Activated T-cell treated with anti-CD3 and anti-CD28 coated beads, Interleukin-2, amount 50 U/mL, for 4 hours (primary cell): ENCODE results near the gene USP31. TPM values are rescaled to one million over a fixed set of nuclear protein-coding genes. Genes with fewer than 3 reads are reported as not detected.

Experiments used
- ATAC-seq, 2 donors: fragments of 200-7000 bp; cut with Tn5 transposase; one replicate each; pipeline ENCODE4 v1.10.0; 2021
- DNase-seq: peaks from one replicate; pipeline ENCODE4 v3.0.0-alpha.2; 2020
- H3K27me3 Mint-ChIP-seq: one replicate; pipeline ENCODE4 v1.8.0; 2021; ENCODE audit warnings: low read depth, mixed read lengths
- H3K36me3 Mint-ChIP-seq: one replicate; pipeline ENCODE4 v1.8.0; 2022; ENCODE audit warnings: mixed read lengths; ENCODE audit not compliant: insufficient read depth
- H3K4me1 Mint-ChIP-seq: one replicate; pipeline ENCODE4 v1.8.0; 2021; ENCODE audit warnings: low read depth, mixed read lengths
- H3K4me3 Mint-ChIP-seq: one replicate; pipeline ENCODE4 v1.8.0; 2021; ENCODE audit warnings: mild to moderate bottlenecking, moderate library complexity, mixed read lengths
- H3K9me3 Mint-ChIP-seq: one replicate; pipeline ENCODE4 v1.8.0; 2021; ENCODE audit warnings: mixed read lengths
- total RNA-seq, 3 donors: library from RNA; stranded (reverse); gene quantifications; one replicate each; pipeline ENCODE4 v1.2.1, GENCODE V29; 2021

The USP31 gene
- total RNA-seq, 3 donors from 2014 or later: 11.3 to 11.9 (median 11.4) TPM

DNA sequence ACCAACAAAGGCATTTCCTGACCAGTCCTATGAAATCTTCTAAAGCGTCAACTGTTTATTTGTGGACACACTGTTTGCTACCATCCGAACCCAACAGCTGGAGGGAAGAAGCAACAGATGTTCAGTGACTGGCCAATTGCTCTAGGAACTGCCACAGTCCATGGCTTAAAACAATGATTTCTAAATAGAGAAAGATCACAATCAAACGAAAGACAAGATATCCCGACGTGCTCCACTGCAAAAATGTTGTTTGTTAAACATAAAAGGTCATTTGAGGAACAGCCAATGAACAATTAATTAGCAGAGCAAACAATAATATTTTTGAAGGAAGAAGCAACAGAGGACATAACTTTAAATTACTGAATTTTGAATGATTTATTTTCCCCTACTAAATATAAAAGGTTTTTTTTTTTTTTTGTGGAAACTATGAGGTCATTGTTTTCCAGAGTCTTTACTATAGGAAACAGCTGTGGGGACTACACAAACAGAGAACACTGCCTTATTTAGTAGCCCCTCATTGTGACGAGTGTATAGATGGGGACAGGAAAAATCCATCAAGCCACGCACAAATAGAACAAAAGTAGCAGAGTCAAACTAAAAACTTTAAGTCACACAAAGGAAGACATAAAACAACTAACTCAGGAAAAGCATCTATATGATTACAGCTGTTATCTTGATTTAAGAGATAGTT, 17.2 kb downstream of the USP31 start:
- H3K9me3 Mint-ChIP-seq: peaks cover 6% of the 10 kb centered on the region
- no peak overlapping the region for H3K4me3 Mint-ChIP-seq
- H3K4me1 Mint-ChIP-seq: peaks cover 7% of the 10 kb centered on the region
- H3K27me3 Mint-ChIP-seq: no peaks in the 10 kb centered on the region
- peaks cover 5% of the 10 kb centered on the region for H3K36me3 Mint-ChIP-seq
- DNase-seq (no peak), ATAC-seq (no peak)

DNA sequence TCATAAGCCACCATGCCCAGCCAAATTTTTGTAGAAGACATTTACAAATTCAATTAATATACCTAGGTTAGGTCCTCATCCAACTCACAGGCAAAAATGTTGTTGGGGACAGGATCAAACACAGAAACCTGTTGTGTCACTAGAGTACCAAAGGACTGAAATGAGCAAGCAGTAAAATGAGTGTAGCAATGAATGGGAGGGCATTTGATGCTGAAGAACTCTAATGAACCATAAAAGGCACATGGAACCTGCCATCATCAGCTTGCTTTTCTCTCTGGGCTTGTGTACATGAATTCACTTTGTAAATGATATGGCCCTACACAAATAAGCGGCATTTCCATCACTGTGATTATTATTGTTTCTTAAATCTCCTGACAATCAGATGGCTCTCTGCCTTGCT, 17.8 kb downstream of the USP31 start:
- ATAC-seq (no peak), DNase-seq (no peak)
- Mint-ChIP-seq H3K4me1 (peaks cover 7% of the 10 kb centered on the region), H3K9me3 (peaks cover 6% of the 10 kb centered on the region), H3K36me3 (peaks cover 3% of the 10 kb centered on the region), H3K4me3 (no peak overlapping the region), H3K27me3 (no peaks in the 10 kb centered on the region)

DNA sequence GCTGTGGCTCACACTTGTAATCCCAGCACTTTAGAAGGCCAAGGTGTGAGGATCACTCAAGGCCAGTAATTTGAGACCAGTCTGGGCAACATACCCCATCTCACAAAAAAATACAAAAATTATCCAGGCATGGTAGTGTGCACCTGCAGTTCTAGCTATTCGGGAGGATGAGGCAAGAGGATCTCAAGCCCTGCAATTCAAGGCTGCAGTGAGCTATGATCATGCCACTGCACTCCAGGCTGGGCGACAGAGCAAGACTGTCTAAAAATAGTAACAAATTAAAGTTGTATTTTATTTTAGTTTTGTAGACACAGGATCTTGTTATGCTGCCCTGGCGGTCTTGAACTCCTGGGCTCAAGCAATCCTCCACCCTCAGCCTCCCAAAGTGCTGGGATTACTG, 18.2 kb downstream of the USP31 start:
- peaks cover 5% of the 10 kb centered on the region for H3K9me3 Mint-ChIP-seq
- no peak for DNase-seq
- H3K4me3 Mint-ChIP-seq: no peak overlapping the region
- peaks cover 7% of the 10 kb centered on the region for H3K4me1 Mint-ChIP-seq
- no peak for ATAC-seq
- H3K36me3 Mint-ChIP-seq: peaks cover 2% of the 10 kb centered on the region
- no peaks in the 10 kb centered on the region for H3K27me3 Mint-ChIP-seq

DNA sequence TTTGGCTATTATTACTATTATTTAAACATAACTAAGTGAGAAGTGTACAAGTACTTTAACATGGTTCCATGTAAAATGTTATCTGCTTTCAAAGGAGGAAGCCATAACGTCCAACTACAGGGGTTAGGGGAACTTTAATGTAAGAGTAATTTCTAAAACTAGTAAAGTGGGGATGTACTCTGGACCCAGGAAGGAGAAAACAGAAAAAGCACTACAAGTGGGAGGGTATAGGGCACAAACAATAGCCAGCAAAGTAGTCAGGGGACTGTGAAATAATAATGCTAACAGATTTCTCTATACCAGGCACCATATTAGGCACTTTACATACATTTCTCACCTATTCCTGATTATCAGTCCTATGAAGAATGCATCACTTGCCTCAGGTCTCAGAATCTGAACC, 19.6 kb downstream of the USP31 start:
- DNase-seq (no peak), ATAC-seq (no peak)
- Mint-ChIP-seq H3K4me1 (peaks cover 7% of the 10 kb centered on the region), H3K36me3 (no peaks in the 10 kb centered on the region), H3K27me3 (no peaks in the 10 kb centered on the region), H3K4me3 (no peak overlapping the region), H3K9me3 (no peaks in the 10 kb centered on the region)

DNA sequence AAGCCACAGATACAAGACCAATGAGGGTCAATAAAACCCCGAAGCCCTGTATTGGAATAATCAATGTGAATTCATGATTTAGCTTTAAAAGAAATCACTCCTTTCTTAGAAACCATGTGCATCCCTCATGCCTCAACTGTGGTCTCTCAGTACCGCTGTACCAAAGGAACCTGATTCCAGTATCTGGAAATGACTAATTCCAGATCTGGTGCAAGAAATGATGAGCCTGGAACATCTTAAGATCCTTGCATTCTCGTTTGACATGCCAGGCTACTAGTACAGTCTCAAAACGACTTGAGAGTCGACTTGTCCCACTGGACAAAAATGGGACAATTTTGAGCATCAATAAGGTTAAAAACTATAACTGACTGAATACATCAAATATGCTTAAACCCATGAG, 21.2 kb downstream of the USP31 start:
- no peak for ATAC-seq
- peaks cover 12% of the 10 kb centered on the region for H3K4me1 Mint-ChIP-seq

DNA sequence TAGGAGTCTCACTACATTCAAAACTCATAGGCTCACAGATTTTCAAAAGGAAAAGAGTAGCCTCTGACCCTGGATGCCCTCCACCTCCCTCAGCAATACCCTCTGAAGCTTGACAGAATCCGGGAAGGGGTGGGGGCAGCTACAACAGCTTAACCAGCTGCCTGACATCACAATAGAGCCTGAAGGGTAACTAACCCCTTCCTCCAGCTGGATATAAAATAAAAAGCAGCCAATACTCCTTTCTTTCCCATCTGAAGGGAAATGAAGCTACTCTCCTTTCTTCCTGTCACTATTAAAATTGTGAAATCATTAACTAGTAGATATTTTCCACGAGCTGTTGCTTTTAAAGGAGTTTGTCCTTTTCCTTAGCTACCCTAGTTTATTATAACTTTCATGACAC, 24.0 kb downstream of the USP31 start:
- no peaks in the 10 kb centered on the region for H3K27me3 Mint-ChIP-seq
- no peaks in the 10 kb centered on the region for H3K36me3 Mint-ChIP-seq
- ATAC-seq (no peak), DNase-seq (no peak)
- H3K9me3 Mint-ChIP-seq: no peaks in the 10 kb centered on the region
- peaks cover 17% of the 10 kb centered on the region for H3K4me1 Mint-ChIP-seq
- H3K4me3 Mint-ChIP-seq: no peak overlapping the region

More for the DNA sequence above, 21.2 kb downstream of the USP31 start:
- Mint-ChIP-seq H3K27me3 (no peaks in the 10 kb centered on the region), H3K4me3 (no peak overlapping the region), H3K9me3 (no peaks in the 10 kb centered on the region), H3K36me3 (no peaks in the 10 kb centered on the region)
- no peak for DNase-seq

DNA sequence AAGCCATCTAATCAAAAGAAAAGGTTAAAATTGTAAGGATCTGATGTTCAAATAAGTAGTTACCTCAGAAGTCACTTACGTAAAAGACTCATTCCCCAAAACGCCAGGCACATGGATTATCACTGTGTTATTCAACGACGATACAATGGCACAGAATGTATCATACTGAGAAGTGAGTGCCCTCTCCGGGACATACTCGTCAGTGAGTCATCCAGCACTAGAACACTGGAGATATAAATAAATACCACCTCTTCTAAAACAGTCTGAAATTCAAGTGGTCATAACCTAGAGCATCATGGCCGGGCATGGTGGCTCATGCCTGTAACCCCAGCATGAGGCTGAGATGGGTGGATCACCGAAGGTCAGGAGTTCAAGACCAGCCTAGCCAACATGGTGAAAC, 24.9 kb downstream of the USP31 start:
- peaks cover 17% of the 10 kb centered on the region for H3K4me1 Mint-ChIP-seq
- no peak overlapping the region for H3K4me3 Mint-ChIP-seq
- no peak for DNase-seq
- H3K9me3 Mint-ChIP-seq: no peaks in the 10 kb centered on the region
- ATAC-seq: peak in 1 of 2 donors; percentile 37
- H3K36me3 Mint-ChIP-seq: peaks cover 2% of the 10 kb centered on the region
- H3K27me3 Mint-ChIP-seq: no peaks in the 10 kb centered on the region

DNA sequence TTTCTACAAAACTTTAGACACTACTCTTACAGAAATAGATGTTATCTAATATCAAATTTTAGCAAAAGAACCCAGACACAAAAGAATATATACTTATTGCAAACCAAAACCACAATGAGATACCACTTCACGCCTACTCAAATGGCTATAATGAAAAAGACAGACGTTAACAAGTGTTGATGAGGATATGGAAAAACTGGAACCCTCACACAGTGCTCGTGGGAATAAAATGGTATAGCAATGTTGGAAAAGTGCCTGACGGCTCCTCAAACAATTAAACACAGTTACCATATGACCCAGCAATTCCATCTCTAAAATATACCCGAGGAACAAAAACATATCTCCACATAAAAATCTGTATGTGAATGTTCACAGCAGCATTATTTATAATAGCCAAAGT, 27.1 kb downstream of the USP31 start:
- no peak overlapping the region for H3K4me3 Mint-ChIP-seq

DNA sequence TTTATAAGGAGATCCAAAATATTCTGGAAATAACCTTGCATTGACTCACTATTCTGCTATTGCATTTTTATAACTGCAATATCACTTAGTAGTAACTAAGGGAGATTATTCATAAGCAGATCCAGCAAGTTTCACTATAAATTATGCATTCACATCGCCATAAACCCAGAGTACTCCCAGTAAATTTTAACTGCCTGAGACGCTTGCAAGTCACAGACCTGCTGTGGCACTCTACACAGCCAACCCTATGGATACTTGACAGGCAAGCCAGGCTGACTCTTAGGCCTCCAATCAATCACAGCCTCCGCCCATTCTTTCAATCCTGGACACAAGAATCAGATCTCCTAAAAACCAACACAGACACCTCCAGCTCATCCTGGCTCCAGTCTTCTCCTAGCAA, 28.2 kb downstream of the USP31 start:
- H3K27me3 Mint-ChIP-seq: no peaks in the 10 kb centered on the region
- DNase-seq (no peak), ATAC-seq (no peak)
- H3K4me1 Mint-ChIP-seq: peaks cover 17% of the 10 kb centered on the region
- peaks cover 2% of the 10 kb centered on the region for H3K36me3 Mint-ChIP-seq
- H3K9me3 Mint-ChIP-seq: no peaks in the 10 kb centered on the region
- H3K4me3 Mint-ChIP-seq: no peak overlapping the region

More for the DNA sequence above, 27.1 kb downstream of the USP31 start:
- Mint-ChIP-seq H3K4me1 (peaks cover 17% of the 10 kb centered on the region), H3K9me3 (no peaks in the 10 kb centered on the region), H3K27me3 (no peaks in the 10 kb centered on the region), H3K36me3 (peaks cover 2% of the 10 kb centered on the region)
- DNase-seq (no peak), ATAC-seq (no peak)

DNA sequence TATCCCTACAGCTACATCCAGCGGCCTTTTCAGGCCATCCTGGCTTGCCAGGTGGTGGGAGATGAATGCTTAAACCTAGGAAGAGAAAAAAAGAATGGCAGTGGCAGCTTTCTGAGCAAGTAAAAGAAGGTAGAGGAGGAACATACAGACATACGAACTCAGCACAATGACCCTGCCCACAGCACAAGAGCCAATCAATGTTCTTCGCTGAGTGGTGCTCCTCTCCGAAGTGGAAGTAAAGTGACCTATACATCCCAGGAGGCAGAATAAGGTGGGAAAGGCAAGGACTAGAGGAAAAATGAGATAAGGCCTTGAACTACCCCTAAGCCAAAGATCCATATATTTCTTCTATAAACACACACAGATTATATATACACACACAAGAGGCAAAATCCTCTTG, 28.7 kb downstream of the USP31 start:
- H3K36me3 Mint-ChIP-seq: peaks cover 2% of the 10 kb centered on the region
- peaks cover 17% of the 10 kb centered on the region for H3K4me1 Mint-ChIP-seq
- H3K27me3 Mint-ChIP-seq: no peaks in the 10 kb centered on the region
- no peaks in the 10 kb centered on the region for H3K9me3 Mint-ChIP-seq
- DNase-seq (no peak), ATAC-seq (no peak)
- H3K4me3 Mint-ChIP-seq: no peak overlapping the region

DNA sequence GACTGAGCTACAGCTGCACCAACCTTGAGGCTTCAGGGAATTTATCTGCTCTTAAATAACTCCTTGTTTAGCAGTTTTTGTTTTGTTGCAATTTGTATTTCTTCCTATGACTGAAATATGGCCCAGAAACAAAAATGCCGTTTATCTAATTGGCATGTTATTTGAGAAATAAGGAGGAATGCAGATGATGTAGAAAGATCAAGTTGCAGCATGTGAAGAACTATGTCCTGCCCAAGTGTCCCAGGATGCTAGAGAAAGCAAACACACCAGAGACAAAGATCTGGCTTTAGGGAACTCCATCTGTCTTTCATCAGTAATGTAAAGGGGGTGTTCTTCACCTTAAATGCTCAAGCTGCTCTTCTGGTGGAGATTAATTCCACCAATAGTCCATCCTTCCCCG, 29.7 kb downstream of the USP31 start:
- H3K27me3 Mint-ChIP-seq: no peaks in the 10 kb centered on the region
- H3K4me3 Mint-ChIP-seq: no peak overlapping the region
- H3K4me1 Mint-ChIP-seq: peaks cover 17% of the 10 kb centered on the region
- no peak for DNase-seq
- no peaks in the 10 kb centered on the region for H3K9me3 Mint-ChIP-seq
- no peak for ATAC-seq
- H3K36me3 Mint-ChIP-seq: peaks cover 2% of the 10 kb centered on the region

DNA sequence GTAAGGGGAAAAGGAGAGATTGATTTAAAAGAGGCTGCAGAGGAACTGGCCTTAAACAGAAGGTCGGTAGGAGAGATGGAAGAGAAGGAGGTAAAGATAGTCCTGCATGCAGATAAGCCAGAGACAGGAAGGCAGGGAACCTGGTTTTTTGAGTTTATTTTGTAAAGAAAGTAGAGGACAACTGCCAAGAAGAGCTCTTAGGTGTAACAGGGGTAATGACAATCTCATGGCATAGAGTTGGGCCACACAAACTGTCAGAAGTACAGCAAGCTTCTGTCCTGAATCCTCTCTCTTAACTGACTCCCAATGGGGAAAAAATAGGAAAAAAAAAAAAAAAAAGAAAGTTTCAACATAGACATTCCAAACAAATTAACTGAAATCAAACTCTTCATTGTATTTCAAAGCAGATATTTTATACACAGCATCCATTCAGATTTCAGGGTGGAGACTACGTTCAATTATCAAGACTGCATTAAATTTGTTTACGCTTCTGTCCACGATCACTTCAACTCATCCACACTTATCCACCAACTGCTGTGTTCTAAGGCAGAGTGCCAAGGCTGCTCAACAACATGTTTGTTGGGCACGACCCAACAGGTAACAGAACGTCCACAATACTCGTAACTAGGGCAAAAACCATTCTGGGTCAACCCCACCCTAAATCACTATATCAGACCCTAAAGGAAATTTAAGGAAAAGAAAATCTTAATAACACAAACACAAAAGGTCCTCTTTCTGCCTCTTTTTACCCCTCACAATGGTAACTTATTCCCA, 34.9 kb downstream of the USP31 start:
- ATAC-seq: no peak
- Mint-ChIP-seq H3K27me3 (no peaks in the 10 kb centered on the region), H3K36me3 (peaks cover 6% of the 10 kb centered on the region), H3K4me1 (no peaks in the 10 kb centered on the region), H3K9me3 (no peaks in the 10 kb centered on the region), H3K4me3 (no peak overlapping the region)
- no peak for DNase-seq

DNA sequence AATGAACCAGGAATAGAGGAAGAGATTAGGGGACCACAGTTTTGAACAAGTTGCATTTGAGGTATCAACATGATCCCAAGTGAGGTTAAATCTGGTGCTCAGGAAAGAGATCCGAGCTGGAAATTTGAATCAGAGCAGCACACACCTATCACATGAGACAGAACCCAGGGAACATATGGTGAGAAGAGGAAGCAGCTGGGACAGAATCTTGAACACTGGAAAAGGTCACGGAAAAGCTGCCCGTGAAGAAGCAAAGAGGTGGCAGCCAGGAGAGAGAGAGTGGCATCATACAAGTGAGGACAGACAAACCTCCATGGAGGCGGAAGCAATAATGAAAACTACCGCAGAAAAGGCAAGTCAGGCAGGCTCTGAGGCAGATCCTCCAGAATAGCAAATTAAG, 36.1 kb downstream of the USP31 start:
- no peak for ATAC-seq

DNA sequence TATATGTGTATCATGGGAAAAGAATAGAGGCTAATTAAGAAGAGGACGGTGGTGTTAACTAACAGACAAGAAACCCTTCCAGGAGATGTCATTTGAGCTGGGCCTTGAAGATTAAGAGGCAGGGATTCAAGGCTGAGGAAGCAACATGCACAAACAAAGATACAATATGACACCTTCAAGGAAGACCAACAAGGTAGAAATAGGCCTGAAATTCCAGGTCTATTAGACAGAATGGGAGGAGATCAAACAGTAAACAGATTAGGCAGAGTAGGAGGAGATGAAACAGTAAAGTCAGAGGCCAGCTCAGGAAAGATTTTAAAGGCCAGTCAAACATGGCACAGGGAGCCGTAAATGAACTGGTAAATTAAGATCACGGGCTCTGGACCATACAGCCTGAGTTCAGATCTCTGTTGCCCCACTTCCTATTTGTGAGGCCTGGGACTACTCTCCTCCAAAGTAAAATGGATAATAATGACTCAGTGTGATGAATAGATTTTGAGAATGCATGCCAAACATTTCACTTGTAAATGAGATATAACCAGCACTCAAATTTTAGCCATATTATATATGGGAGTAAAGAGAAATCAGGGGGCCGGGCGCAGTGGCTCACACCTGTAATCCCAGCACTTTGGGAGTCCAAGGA, 38.9 kb downstream of the USP31 start:
- DNase-seq (no peak), ATAC-seq (no peak)
- peaks cover 26% of the 10 kb centered on the region for H3K36me3 Mint-ChIP-seq
- no peaks in the 10 kb centered on the region for H3K9me3 Mint-ChIP-seq
- no peak overlapping the region for H3K4me3 Mint-ChIP-seq
- H3K4me1 Mint-ChIP-seq: no peaks in the 10 kb centered on the region
- H3K27me3 Mint-ChIP-seq: no peaks in the 10 kb centered on the region

More for the DNA sequence above, 36.1 kb downstream of the USP31 start:
- Mint-ChIP-seq H3K4me1 (no peaks in the 10 kb centered on the region), H3K4me3 (no peak overlapping the region), H3K36me3 (peaks cover 8% of the 10 kb centered on the region), H3K27me3 (no peaks in the 10 kb centered on the region), H3K9me3 (no peaks in the 10 kb centered on the region)
- DNase-seq: no peak

DNA sequence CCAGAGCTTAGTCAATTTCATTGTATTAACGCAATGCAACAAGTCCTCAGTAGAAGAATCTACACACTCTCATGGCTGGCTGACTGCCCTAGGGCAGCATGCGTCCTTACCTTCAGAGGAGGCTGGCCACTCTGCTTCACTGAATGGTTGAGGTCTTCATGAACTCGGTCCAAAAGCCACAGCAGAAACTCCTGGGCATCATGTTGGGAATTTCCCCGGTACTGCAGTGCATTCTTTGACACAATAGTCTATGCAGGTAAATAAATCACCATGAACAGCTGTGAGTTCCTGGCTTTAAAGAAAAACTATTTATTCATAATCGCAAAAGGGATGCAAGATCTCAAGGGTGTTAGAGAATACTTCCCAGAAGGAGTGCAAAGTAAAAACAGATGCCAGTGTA, 41.3 kb downstream of the USP31 start:
- Mint-ChIP-seq H3K4me1 (no peaks in the 10 kb centered on the region), H3K4me3 (no peak overlapping the region), H3K27me3 (no peaks in the 10 kb centered on the region), H3K9me3 (no peaks in the 10 kb centered on the region), H3K36me3 (peaks cover 31% of the 10 kb centered on the region)
- DNase-seq (no peak), ATAC-seq (no peak)
